ENCODE data around the gene OSBPL6. TPM values are rescaled to one million over a fixed set of nuclear protein-coding genes. Genes with fewer than 3 reads are reported as not detected.

The OSBPL6 gene
- total RNA-seq, 2 experiments from 2014 or later, result 0.16 to 0.24 TPM

DNA sequence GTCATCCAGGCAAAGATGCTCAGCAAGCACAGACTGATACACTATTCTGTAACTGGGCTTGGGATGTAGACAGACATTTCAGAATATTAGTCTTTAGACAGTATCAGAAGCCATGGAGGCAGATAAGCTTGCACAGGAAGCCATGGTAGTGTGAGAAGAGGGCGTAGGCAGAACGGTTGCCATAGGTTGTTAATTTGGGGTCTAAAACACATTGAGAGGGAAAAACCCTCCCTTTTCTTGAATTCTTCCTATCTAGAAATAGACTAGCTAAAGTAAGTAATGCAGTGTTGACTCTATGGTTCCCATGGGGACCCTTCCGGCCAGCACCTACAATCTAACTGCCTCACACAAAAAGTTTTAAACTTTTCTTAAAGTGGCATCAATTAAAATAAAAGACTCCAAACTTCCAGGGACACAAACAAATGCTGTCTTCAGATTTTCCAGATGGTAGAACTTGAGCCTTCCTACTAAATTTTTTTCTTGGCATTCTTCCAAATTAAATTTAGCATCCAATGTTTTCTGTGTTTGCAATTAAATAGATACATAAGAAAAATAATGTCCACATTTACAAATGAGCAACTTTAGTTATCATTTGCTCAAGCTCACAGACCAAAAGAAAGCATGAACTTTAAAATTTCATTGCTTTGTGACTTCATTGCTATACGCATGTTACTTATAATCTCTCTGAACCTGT lies 254.8 kb downstream of the OSBPL6 start:
- H3K4me3 Mint-ChIP-seq, result peak overlapping the region; percentile 88
- H3K36me3 Mint-ChIP-seq (ENCODE audit: low read depth), result peaks cover 37% of the 10 kb centered on the region
- ChIA-PET CTCF (interaction anchor here (1.0 to 11.1 kb wide), 6 partner anchors 23 to 55 kb away, joined by 4 to 83 read pairs (median 8); partner anchors contain the start of gene PLEKHA3), POLR2A (interaction anchor here (1.0 to 3.5 kb wide), 3 partner anchors 28 to 35 kb away, joined by 3 to 32 read pairs (median 5); no protein-coding TSS in a partner anchor)
- H3K4me1 Mint-ChIP-seq (ENCODE audit: low read depth), result peaks cover 30% of the 10 kb centered on the region
- H3K9me3 Mint-ChIP-seq (ENCODE audit: insufficient read depth), result no peaks in the 10 kb centered on the region
- H3K27ac Mint-ChIP-seq, result peak overlapping the region; percentile 43
- ATAC-seq (no peak), DNase-seq (no peak)
- H3K27me3 Mint-ChIP-seq (ENCODE audit: low read depth), result no peaks in the 10 kb centered on the region

DNA sequence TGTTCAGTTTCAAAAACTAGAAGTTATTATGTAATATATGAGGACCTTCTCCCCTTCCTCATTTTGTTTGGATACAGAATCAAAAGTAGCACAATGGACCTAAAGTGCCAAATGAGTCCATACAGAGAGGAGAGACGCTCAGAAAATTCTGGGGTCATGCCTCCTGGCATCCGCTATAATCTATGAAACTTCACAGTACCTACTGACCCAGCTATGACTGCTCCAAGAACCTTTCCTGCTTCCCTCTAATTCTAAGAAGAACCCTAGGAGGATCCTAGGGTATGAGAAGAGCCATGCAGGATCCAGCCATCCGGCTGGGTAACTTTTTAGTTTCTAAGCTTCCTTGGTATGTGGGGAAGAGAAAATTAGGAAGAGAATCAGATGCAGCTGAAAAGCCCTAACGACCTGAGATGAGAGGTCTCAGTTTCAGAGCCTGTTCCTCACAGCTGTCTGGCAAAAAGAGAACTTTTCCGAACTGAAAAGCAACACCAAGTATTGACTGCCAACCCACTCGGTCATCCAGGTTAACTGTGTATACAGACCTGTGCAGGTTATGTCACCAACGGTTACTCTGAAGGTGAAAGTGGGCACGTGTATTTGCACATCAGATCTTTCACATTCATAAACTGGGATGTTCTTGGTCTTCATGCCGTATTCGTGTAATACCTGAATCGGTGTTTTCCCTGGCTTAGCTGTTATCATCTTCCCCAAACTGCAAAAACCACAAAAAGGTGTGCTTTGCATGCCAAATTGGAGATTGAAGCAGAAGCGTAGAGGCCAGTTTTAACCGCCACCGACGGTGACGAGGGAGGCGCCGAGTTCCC lies 255.6 kb downstream of the OSBPL6 start:
- ATAC-seq (no peak), DNase-seq (no peak)
- Mint-ChIP-seq H3K36me3 (ENCODE audit: low read depth) (peaks cover 33% of the 10 kb centered on the region), H3K27ac (peak overlapping the region; percentile 93), H3K4me1 (ENCODE audit: low read depth) (peaks cover 30% of the 10 kb centered on the region), H3K4me3 (peak overlapping the region; percentile 88), H3K27me3 (ENCODE audit: low read depth) (peaks cover under 1% of the 10 kb centered on the region), H3K9me3 (ENCODE audit: insufficient read depth) (no peaks in the 10 kb centered on the region)
- POLR2A ChIA-PET, result interaction anchor here (1.0 to 3.5 kb wide), 6 partner anchors 9 to 52 kb away, joined by 3 to 32 read pairs (median 6); no protein-coding TSS in a partner anchor
- CTCF ChIA-PET, result interaction anchor here (1.0 to 11.1 kb wide), 7 partner anchors 22 to 74 kb away, joined by 4 to 83 read pairs (median 5); partner anchors contain the start of gene PLEKHA3

DNA sequence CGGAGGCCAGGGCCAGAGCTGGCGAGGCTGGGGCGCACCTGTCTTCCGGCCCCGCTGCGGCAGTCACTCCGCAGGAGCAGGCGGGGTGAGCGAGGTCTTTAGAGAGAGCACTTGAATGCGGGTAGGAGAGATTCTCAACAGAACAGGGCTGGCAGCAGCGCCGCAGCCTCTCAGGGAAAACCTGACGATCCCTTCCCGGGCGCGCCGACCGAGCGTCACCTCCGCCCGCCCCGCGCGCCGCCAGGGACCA lies 256.1 kb downstream of the OSBPL6 start:
- Mint-ChIP-seq H3K4me1 (ENCODE audit: low read depth) (peaks cover 30% of the 10 kb centered on the region), H3K27me3 (ENCODE audit: low read depth) (peaks cover 3% of the 10 kb centered on the region), H3K9me3 (ENCODE audit: insufficient read depth) (no peaks in the 10 kb centered on the region), H3K27ac (peak overlapping the region; percentile 93), H3K4me3 (peak overlapping the region; percentile 88), H3K36me3 (ENCODE audit: low read depth) (peaks cover 28% of the 10 kb centered on the region)
- CTCF ChIA-PET, result interaction anchor here (0.9 to 11.1 kb wide), 10 partner anchors 22 to 73 kb away, joined by 3 to 83 read pairs (median 5); partner anchors contain the start of gene PLEKHA3
- DNase-seq (peak; percentile 79), ATAC-seq (peak; percentile 58)
- POLR2A ChIA-PET, result interaction anchor here (0.9 to 3.5 kb wide), 9 partner anchors 9 to 52 kb away, joined by 3 to 32 read pairs (median 4); no protein-coding TSS in a partner anchor

DNA sequence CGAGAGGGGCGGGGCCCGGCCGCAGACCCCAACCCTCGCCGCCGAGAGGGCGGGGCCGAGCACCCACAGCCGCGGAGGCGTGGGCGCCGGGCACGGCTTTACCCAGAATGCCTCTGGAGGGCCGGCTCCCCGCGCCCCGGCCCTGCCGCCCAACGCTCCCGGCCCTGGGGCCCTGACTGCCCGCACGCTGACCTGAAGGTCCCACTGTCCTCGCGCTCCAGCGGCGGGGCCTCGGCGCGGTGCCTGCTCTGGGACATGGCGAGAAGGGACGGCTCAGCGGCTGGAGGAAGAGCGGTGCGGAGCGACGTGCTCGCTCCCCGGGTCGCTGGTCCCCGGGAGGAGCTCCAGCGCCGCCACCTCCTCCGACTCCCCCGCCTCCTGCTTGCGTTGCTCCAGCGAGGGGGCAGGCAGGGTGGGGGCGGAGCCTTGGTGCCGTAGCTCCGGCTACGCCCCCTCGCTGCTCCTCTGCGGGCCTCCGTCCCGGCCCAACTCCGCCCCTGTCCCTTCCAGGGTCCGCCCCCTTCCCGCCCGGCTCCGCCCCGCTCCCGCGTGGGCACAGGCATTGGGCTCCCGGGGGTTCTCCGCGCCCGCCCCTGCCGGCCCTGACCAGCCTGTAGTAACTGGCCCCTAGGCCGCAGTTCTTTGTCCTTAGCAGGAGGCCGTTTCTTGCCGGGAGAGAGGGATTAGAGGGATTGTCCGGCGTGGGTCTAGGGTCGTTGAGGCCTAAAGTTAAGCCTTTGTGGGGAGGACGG lies 256.6 kb downstream of the OSBPL6 start, which contains the start of the genes PJVK and PRKRA:
Gene PJVK (plus strand): TSS at position 605 of the 752 bp plus-strand sequence. CDS start 2,032 bp downstream, outside the sequence.
Gene PRKRA (minus strand): TSS at position 402 of the 752 bp plus-strand sequence. CDS start 145 bp downstream, at position 257.
- peaks cover 25% of the 10 kb centered on the region for H3K36me3 Mint-ChIP-seq (ENCODE audit: low read depth)
- H3K4me1 Mint-ChIP-seq (ENCODE audit: low read depth), result peaks cover 30% of the 10 kb centered on the region
- DNase-seq (peak; percentile 96), ATAC-seq (peak; percentile 92)
- peaks cover 3% of the 10 kb centered on the region for H3K27me3 Mint-ChIP-seq (ENCODE audit: low read depth)
- CTCF ChIA-PET, result interaction anchor here (0.8 to 11.1 kb wide), 9 partner anchors 18 to 73 kb away, joined by 3 to 83 read pairs (median 5); no protein-coding TSS in a partner anchor
- POLR2A ChIA-PET, result interaction anchor here (0.6 to 3.5 kb wide), 11 partner anchors 10 to 1187 kb away, joined by 3 to 32 read pairs (median 3); partner anchors contain the start of genes FKBP7 and NFE2L2
- no peaks in the 10 kb centered on the region for H3K9me3 Mint-ChIP-seq (ENCODE audit: insufficient read depth)
- peak within 1 kb of the TSS; percentile 88 for H3K4me3 Mint-ChIP-seq
- peak within 1 kb of the TSS; percentile 93 for H3K27ac Mint-ChIP-seq

DNA sequence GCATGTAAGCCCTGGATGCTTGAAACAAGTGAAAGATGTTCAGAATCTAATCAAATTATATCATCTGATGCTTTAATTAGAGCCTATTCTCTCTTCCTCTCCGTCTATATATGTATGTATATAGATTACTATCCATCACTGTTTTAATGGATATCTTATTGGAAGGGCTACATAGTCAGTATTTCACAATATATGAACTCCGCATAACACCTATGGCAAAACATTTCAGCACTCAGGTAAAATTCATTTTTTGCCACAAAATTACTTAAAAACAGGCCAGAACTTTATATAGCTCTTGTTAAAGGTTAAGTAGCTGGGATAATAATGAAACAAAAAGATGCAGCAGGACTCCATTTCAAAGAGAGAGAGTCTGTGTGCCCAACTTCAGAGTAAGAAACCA lies 258.0 kb downstream of the OSBPL6 start:
- ATAC-seq (no peak), DNase-seq (no peak)
- no peaks in the 10 kb centered on the region for H3K9me3 Mint-ChIP-seq (ENCODE audit: insufficient read depth)
- peaks cover 17% of the 10 kb centered on the region for H3K36me3 Mint-ChIP-seq (ENCODE audit: low read depth)
- H3K4me1 Mint-ChIP-seq (ENCODE audit: low read depth), result peaks cover 30% of the 10 kb centered on the region
- ChIA-PET POLR2A (no interaction called here), CTCF (interaction anchor here (1.1 kb wide), 1 partner anchor 35 kb away, joined by 3 read pairs; no protein-coding TSS in a partner anchor)
- H3K27me3 Mint-ChIP-seq (ENCODE audit: low read depth), result peaks cover 3% of the 10 kb centered on the region
- H3K27ac Mint-ChIP-seq, result no peak overlapping the region
- H3K4me3 Mint-ChIP-seq, result peak overlapping the region; percentile 40

Other genes with a start within 250 kb of the OSBPL6 start
- gene PDE11A, start 121.7 kb upstream of the OSBPL6 start, total RNA-seq, result not detected
- 10 to 100 TPM; 16.9 to 18.0 TPM for gene RBM45, start 82.1 kb upstream of the OSBPL6 start, total RNA-seq